Gastrocnemius medialis (tissue), 4 donors: ENCODE results near the gene NPAS3. TPM values are rescaled to one million over a fixed set of nuclear protein-coding genes. Genes with fewer than 3 reads are reported as not detected.

Experiments
- ATAC-seq, 2 donors: fragments of 150-250 bp; one replicate each; pipeline ENCODE4 v1.9.1; 2016
- DNase-seq, 2 donors: peaks; one replicate each; pipeline ENCODE4 v3.0.0-alpha.2; 2019
- H3K27ac ChIP-seq, 4 donors: fragments of 200-600 bp; sonication (generic); 1 replicate in 1 of 4; 2 replicates in 3 of 4; pipeline ENCODE4 v1.5.1; 2016 to 2018; ENCODE audit warnings: mild to moderate bottlenecking in 2 of 4, moderate library complexity in 1 of 4
- H3K27me3 ChIP-seq, 3 donors: fragments of 200-600 bp; sonication (generic) in 2 of 3; 1 replicate in 1 of 3; 2 replicates in 2 of 3; pipeline versions ENCODE4 v1.5.1 to v1.6.0; 2016 to 2019; ENCODE audit warnings: mild to moderate bottlenecking in 1 of 3, moderate library complexity in 1 of 3
- H3K36me3 ChIP-seq, 2 donors: fragments of 200-600 bp; sonication (generic) in 1 of 2; one replicate each; pipeline ENCODE4 v1.5.1; 2017 to 2018
- H3K4me1 ChIP-seq, 2 donors: fragments of 200-600 bp; sonication (generic) in 1 of 2; one replicate each; pipeline ENCODE4 v1.5.1; 2016 to 2017; ENCODE audit warnings: mild to moderate bottlenecking in 2 of 2
- H3K4me3 ChIP-seq, 4 donors: fragments of 200-600 bp; sonication (generic) in 3 of 4; 1 replicate in 1 of 4; 2 replicates in 3 of 4; pipeline ENCODE4 v1.5.1; 2016 to 2019; ENCODE audit warnings: mild to moderate bottlenecking in 2 of 4
- H3K9me3 ChIP-seq, 3 donors: fragments of 200-600 bp; sonication (generic) in 2 of 3; 1 replicate in 1 of 3; 2 replicates in 2 of 3; pipeline ENCODE4 v1.5.1; 2016 to 2019
- POLR2A ChIP-seq, 2 donors: fragments of 450-650 bp; IDR thresholded peaks; one replicate each; pipeline ENCODE4 v1.6.1; 2017; ENCODE audit warnings: antibody characterized with exemption in 2 of 2, mild to moderate bottlenecking in 2 of 2, moderate library complexity in 2 of 2
- in situ Hi-C, 4 donors: fragments of 200-750 bp; cut with MboI; loops; one replicate each; pipeline versions ENCODE4 v1.15.0 to v1.8.0; 2017; ENCODE audit warnings: low sequenced_read_pairs in 4 of 4
- intact Hi-C: fragments of 100-400 bp; cut with DNase I; formaldehyde crosslinking; loops from one replicate; pipeline ENCODE4 v1.15.1; 2023; ENCODE audit warnings: low total_unique reads
- total RNA-seq, 4 donors: library from RNA; depleted of rRNA; stranded (reverse); fragments of >200 nt; gene quantifications; one replicate each; pipeline versions ENCODE4 v1.1.0 to v1.2.3, GENCODE V29; 2016
- TF ChIP-seq, protein P1 (sequence below), 5 experiments: fragments of 450-650 bp in 3 of 5; fragments of 200-600 bp in 2 of 5; sonication (generic) in 2 of 5; IDR thresholded peaks in 4 of 5; conservative IDR thresholded peaks in 1 of 5; 1 replicate in 4 of 5; 2 replicates in 1 of 5; pipeline ENCODE4 v1.5.1; 2016 to 2019; ENCODE audit warnings: antibody characterized with exemption in 5 of 5, mild to moderate bottlenecking in 3 of 5, moderate library complexity in 3 of 5

NPAS3 gene
- total RNA-seq, 4 donors from 2014 or later = 0.82 to 1.00 TPM; not detected in 2

DNA sequence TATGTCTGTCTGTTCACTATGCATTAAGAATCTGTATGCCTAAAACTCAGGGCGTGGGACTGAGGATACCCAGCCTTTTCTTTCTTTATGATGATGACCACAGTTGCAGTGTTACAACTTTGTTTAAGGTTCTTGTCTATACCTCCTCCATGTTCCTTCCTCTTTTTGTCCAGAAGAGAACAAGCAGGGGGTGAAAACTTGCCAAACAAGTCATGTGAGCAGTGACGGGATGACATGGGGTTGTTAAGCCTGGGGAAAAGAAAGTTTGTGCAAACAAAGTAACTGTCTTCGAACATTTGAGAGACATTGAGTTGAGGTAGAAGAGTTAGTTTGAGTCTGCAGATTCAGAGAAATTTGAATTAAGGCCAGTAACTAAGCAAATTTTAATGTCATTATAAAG is 505.5 kb downstream of the NPAS3 start:
- no peaks in the 10 kb centered on the region for H3K4me1 ChIP-seq
- H3K9me3 ChIP-seq = no peaks in the 10 kb centered on the region
- no peaks in the 10 kb centered on the region for H3K36me3 ChIP-seq
- TF ChIP-seq, protein P1, sequence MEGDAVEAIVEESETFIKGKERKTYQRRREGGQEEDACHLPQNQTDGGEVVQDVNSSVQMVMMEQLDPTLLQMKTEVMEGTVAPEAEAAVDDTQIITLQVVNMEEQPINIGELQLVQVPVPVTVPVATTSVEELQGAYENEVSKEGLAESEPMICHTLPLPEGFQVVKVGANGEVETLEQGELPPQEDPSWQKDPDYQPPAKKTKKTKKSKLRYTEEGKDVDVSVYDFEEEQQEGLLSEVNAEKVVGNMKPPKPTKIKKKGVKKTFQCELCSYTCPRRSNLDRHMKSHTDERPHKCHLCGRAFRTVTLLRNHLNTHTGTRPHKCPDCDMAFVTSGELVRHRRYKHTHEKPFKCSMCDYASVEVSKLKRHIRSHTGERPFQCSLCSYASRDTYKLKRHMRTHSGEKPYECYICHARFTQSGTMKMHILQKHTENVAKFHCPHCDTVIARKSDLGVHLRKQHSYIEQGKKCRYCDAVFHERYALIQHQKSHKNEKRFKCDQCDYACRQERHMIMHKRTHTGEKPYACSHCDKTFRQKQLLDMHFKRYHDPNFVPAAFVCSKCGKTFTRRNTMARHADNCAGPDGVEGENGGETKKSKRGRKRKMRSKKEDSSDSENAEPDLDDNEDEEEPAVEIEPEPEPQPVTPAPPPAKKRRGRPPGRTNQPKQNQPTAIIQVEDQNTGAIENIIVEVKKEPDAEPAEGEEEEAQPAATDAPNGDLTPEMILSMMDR (IDR thresholded peaks at IDR 0.05 in 4 of 5, conservative IDR thresholded peaks at IDR 0.05 in 1 of 5) = no peak
- no peak for TF ChIP-seq POLR2A (IDR thresholded peaks at IDR 0.05)
- DNase-seq = no peak
- H3K27me3 ChIP-seq = no peaks in the 10 kb centered on the region
- intact Hi-C loops = no loop called here
- no peak for ATAC-seq
- in situ Hi-C loops = loop anchor here in 1 of 4 donors (25.0 kb wide), 1 partner anchor 857 kb away; no protein-coding TSS in a partner anchor
- H3K27ac ChIP-seq = no peak overlapping the region
- H3K4me3 ChIP-seq = no peak overlapping the region

DNA sequence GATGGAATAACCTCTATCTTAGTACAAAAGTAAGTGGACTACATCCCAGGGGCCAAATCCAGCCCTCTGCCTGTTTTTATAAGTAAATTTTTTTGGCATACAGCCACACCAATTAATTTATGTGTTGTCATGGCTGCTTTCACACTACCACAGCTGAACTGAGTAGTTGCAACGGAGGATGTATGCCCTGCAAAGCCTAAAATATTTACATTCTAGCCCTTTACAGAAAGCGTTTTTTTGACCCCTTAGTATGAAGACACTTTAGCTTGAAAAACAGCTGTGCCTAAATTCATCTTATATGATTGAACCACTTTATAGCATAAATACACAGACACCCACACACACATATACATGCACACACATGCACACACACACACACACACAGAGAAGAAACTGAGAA is 510.6 kb downstream of the NPAS3 start:
- Histone ChIP-seq H3K4me3 (no peak overlapping the region), H3K27me3 (no peaks in the 10 kb centered on the region), H3K36me3 (no peaks in the 10 kb centered on the region), H3K27ac (no peak overlapping the region), H3K4me1 (peaks cover 13 to 16% of the 10 kb centered on the region in 2 donors), H3K9me3 (no peaks in the 10 kb centered on the region)
- no peak for TF ChIP-seq POLR2A (IDR thresholded peaks at IDR 0.05)
- TF ChIP-seq, protein P1 (IDR thresholded peaks at IDR 0.05 in 4 of 5, conservative IDR thresholded peaks at IDR 0.05 in 1 of 5) = no peak
- intact Hi-C loops (no loop called here), in situ Hi-C loops (loop anchor here in 1 of 4 donors (25.0 kb wide), 1 partner anchor 862 kb away; no protein-coding TSS in a partner anchor)
- DNase-seq = no peak
- no peak for ATAC-seq

DNA sequence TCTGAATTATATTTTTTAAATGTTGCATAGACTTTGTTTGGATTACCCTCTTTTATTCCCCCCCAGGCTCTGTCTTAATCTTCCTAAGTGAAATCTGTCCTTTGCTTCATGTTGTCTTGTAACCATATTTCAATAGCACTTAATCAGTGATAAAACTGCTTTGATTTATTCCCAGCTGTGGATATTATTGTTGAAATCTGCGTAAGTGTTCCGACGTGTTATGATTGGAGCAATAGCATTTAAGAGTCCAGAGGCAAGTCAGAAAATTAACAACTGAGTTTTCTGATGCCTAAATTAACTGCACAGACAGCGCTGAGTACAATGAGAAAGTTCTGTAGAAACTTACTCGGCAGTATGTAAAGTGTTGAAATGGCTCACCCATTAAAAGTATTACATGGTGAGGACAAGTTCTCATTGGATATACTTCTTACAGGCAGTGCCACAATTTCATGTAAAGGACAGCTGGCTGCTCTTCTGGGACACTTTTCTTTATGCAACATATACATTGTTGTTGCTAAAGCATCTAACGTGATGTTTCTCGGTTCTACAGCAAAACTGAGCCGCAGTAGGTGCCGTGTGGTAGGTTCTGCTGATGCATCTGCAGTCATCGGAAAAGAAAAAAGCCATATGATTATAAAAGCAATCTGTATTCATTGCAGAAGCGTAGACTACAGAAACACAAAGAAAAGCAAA is 511.2 kb downstream of the NPAS3 start:
- DNase-seq (no peak), ATAC-seq (no peak)
- Histone ChIP-seq H3K36me3 (no peaks in the 10 kb centered on the region), H3K27ac (no peak overlapping the region), H3K4me1 (peaks cover 13 to 16% of the 10 kb centered on the region in 2 donors), H3K4me3 (no peak overlapping the region), H3K9me3 (no peaks in the 10 kb centered on the region), H3K27me3 (no peaks in the 10 kb centered on the region)
- intact Hi-C loops (no loop called here), in situ Hi-C loops (loop anchor here in 1 of 4 donors (25.0 kb wide), 1 partner anchor 863 kb away; no protein-coding TSS in a partner anchor)
- TF ChIP-seq POLR2A (IDR thresholded peaks at IDR 0.05) = no peak
- TF ChIP-seq, protein P1 (IDR thresholded peaks at IDR 0.05 in 4 of 5, conservative IDR thresholded peaks at IDR 0.05 in 1 of 5) = no peak

DNA sequence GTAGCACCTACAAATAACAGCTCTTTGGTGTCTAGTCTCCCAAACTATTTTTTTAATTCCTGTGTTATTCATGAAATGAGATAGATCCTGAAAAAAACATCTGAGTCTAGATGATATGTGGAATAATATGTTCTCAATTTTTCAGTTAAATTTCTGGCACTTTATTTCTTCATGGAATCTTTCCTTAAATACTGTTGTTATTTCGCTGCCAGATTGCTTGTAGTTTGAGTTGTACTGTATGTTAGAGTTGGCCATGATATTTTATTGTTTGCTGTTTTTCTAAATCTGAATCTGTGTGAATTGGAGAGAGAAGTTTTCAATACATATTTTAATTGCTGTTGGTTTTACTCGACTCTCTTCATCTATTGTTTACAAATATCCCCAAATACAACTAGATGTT is 511.7 kb downstream of the NPAS3 start:
- TF ChIP-seq, protein P1 (IDR thresholded peaks at IDR 0.05 in 4 of 5, conservative IDR thresholded peaks at IDR 0.05 in 1 of 5) = no peak
- TF ChIP-seq POLR2A (IDR thresholded peaks at IDR 0.05) = no peak
- in situ Hi-C loops (no loop called here), intact Hi-C loops (no loop called here)
- Histone ChIP-seq H3K4me1 (peaks cover 13 to 16% of the 10 kb centered on the region in 2 donors), H3K27ac (no peak overlapping the region), H3K4me3 (no peak overlapping the region), H3K27me3 (no peaks in the 10 kb centered on the region), H3K36me3 (no peaks in the 10 kb centered on the region), H3K9me3 (no peaks in the 10 kb centered on the region)
- DNase-seq = no peak
- ATAC-seq = no peak
